Endodermal cell (in vitro differentiated cells): ENCODE results near the gene RNASE3. TPM values are rescaled to one million over a fixed set of nuclear protein-coding genes. Genes with fewer than 3 reads are reported as not detected.
"Not testable (repeated sequence)": the region's sequence is repeated elsewhere in the genome, so short reads cannot be mapped to it uniquely, and the experiment has no call there.

Experiments used
- DNase-seq: peaks from one replicate; pipeline ENCODE4 v3.0.0-alpha.2; 2017
- H3K27ac ChIP-seq: 2 replicates; pipeline ENCODE4 v1.5.1; 2013; ENCODE audit warnings: mild to moderate bottlenecking, low read depth, low read length, moderate library complexity
- H3K27me3 ChIP-seq: 2 replicates; pipeline ENCODE4 v1.6.1; 2013; ENCODE audit warnings: mild to moderate bottlenecking, low read length, moderate library complexity; ENCODE audit not compliant: insufficient read depth, control insufficient read depth, poor library complexity, severe bottlenecking
- H3K36me3 ChIP-seq: 2 replicates; pipeline ENCODE4 v1.7.0; 2013; ENCODE audit warnings: mild to moderate bottlenecking, low read length, moderate library complexity; ENCODE audit not compliant: control insufficient read depth, insufficient read depth
- H3K4me1 ChIP-seq: one replicate; pipeline ENCODE4 v1.7.0; 2013; ENCODE audit warnings: low read length; ENCODE audit not compliant: control insufficient read depth, insufficient read depth
- H3K4me3 ChIP-seq: 2 replicates; pipeline ENCODE4 v1.5.1; 2013; ENCODE audit warnings: mild to moderate bottlenecking, low read length, moderate library complexity
- H3K9ac ChIP-seq: 2 replicates; pipeline ENCODE4 v1.6.1; 2013; ENCODE audit warnings: mild to moderate bottlenecking, low read length, moderate library complexity; ENCODE audit not compliant: poor library complexity, severe bottlenecking; ENCODE audit errors: extremely low read depth
- H3K9me3 ChIP-seq: 2 replicates; pipeline ENCODE4 v1.6.1; 2013; ENCODE audit warnings: mild to moderate bottlenecking, low read length, moderate library complexity; ENCODE audit not compliant: control insufficient read depth
- H3K27ac Mint-ChIP-seq: 2 replicates; pipeline ENCODE4 v1.8.0; 2020; ENCODE audit warnings: mixed read lengths
- H3K27me3 Mint-ChIP-seq: 2 replicates; pipeline ENCODE4 v1.8.0; 2021; ENCODE audit warnings: mild to moderate bottlenecking, mixed read lengths; ENCODE audit not compliant: insufficient read depth
- H3K36me3 Mint-ChIP-seq: 2 replicates; pipeline ENCODE4 v1.8.0; 2020; ENCODE audit warnings: low read depth, mixed read lengths
- H3K4me1 Mint-ChIP-seq: 2 replicates; pipeline ENCODE4 v1.8.0; 2020; ENCODE audit warnings: mixed read lengths
- H3K4me3 Mint-ChIP-seq: 2 replicates; pipeline ENCODE4 v1.8.0; 2020; ENCODE audit warnings: mild to moderate bottlenecking, moderate library complexity, mixed read lengths
- H3K9me3 Mint-ChIP-seq: 2 replicates; pipeline ENCODE4 v1.8.0; 2020; ENCODE audit warnings: mild to moderate bottlenecking, mixed read lengths
- CTCF ChIP-seq: fragments of 200-600 bp; sonication (generic); conservative IDR thresholded peaks from 2 replicates; pipeline ENCODE4 v1.5.0; 2021; ENCODE audit warnings: antibody characterized with exemption, mild to moderate bottlenecking
- WGBS, 2 experiments: methylation state at CpG; one replicate each; pipeline versions ENCODE4 v1.1.5 to v1.1.7; 2013; ENCODE audit warnings: missing lambda C conversion rate in 2 of 2, mixed read lengths in 1 of 2; ENCODE audit not compliant: insufficient coverage in 1 of 2, insufficient read length in 1 of 2; 5-methylcytosine and 5-hydroxymethylcytosine counted together
- total RNA-seq, 2 donors: library from RNA; stranded (reverse); fragmentation: NEBNext Ultra II Directional in 1 of 2; extraction: Animal tissue kit (Norgen Biotek cat#: 25700) in 1 of 2; gene quantifications; 2 replicates in 1 of 2; 3 replicates in 1 of 2; pipeline ENCODE4 v1.2.1, GENCODE V29; 2021

The RNASE3 gene
- total RNA-seq, 2 donors from 2014 or later = not detected

DNA sequence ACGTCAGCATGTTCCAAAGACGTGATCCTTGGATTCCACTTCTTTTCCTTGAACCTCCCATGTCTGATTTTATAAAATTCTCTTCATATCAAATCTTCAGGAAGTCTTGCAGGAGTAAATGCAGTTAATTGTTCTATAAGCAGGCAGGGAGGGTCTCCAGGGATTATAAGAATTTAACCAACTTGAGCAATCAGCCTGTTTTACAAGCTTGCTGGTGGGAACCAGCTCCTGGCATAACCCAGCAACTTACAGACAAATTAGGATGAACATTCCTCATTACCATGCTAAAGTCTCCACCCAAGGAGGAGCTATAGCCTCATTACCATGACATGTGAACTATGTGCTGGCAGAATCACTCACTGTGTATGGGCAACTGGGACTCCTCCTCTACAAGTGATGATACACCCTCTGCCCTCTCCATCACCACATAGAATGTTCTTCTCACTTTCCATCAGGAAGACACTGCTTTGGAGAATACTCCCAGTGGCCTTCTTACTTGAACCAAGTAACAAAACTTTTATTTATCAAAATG lies 32.6 kb downstream of the RNASE3 start:
- not testable (repeated sequence) for H3K4me1 Mint-ChIP-seq, H3K4me1 ChIP-seq, H3K4me3 ChIP-seq, H3K4me3 Mint-ChIP-seq, H3K36me3 Mint-ChIP-seq, DNase-seq, H3K36me3 ChIP-seq, H3K27ac ChIP-seq, H3K27ac Mint-ChIP-seq, H3K9me3 ChIP-seq, H3K9ac ChIP-seq
- 15% methylated on average over 2 of the region's 2 CpGs; no CpG with 5 or more reads in 1 of the 2 experiments for WGBS, 2 experiments
- H3K27me3 ChIP-seq = peaks cover 49% of the 10 kb centered on the region
- peaks cover 27% of the 10 kb centered on the region for H3K27me3 Mint-ChIP-seq
- peaks cover 10% of the 10 kb centered on the region for H3K9me3 Mint-ChIP-seq

DNA sequence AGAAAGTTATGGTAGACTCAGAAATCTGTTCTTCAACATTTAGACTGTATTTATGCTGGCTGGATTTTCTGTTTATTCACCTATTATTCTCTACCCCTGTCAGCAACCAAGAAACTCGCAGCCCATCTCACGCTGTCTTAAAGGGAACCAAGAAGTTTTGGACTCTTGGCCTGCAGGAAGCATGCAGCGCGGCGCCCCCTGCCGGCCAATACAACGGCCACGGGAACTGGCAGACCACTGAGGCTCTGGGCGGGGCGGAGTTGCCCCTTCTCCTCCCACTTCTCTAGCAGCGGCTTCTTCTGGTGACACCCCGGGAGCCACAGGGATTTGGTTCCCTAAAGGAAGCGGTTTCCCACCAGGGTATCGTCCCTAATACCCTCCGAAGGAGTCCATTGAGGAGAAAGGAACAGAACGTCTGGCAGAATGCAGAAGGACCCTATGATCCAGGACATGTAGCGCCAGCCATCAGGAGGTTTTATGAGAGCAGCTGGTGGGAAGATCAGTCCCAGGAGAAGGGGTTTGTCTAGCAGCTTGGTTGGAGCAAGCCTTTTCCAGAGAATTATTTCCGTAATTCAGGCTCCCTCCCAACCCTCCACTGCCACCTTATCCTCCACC lies 43.1 kb downstream of the RNASE3 start:
- Histone ChIP-seq H3K9ac (no peak overlapping the region), H3K36me3 (no peaks in the 10 kb centered on the region), H3K9me3 (no peaks in the 10 kb centered on the region), H3K4me3 (no peak overlapping the region), H3K4me1 (no peaks in the 10 kb centered on the region), H3K27ac (no peak overlapping the region), H3K27me3 (peaks cover 5% of the 10 kb centered on the region)
- peak; percentile 94 for DNase-seq
- Mint-ChIP-seq H3K27me3 (peaks cover 24% of the 10 kb centered on the region), H3K4me3 (no peak overlapping the region), H3K36me3 (no peaks in the 10 kb centered on the region), H3K4me1 (peaks cover 2% of the 10 kb centered on the region), H3K9me3 (no peaks in the 10 kb centered on the region), H3K27ac (no peak overlapping the region)
- 32 to 41% methylated on average over 11 to 17 of the region's 18 CpGs for WGBS, 2 experiments
- TF ChIP-seq CTCF = peak; percentile 99

DNA sequence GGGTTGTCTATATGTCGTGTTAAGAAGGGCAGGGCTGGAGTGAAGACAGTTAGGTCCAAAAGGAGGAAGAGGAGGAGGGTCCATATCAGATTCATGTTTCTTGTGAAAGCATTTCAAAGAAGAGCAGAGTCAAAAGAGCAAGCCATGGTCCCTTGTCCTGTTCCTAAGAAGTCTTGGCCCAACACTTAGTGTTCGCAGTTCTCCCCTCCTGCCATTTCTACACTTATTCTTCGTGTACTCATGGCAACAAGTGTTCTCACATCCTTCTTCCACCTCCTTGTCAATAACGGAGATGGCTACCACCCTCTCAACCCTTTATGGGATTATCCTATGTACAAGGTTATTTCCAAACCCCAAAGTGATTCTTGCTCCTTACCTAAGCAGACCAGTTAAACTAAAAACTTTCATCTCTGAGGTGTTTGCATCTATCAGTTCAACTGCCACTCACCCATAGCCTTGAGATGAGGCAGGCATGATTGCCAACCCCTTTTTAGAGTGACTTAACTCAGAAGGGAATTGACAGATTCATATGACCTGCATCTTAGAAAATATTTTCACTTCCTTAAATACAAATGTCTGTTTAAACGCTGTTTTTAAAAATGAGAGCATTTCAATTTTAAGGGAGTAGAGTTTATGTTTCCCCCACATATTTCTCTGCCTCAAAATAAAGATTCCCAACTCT lies 44.3 kb downstream of the RNASE3 start:
- no peaks in the 10 kb centered on the region for H3K4me1 ChIP-seq
- no peak for DNase-seq
- peaks cover 2% of the 10 kb centered on the region for H3K4me1 Mint-ChIP-seq
- no peak overlapping the region for H3K9ac ChIP-seq
- no peak overlapping the region for H3K4me3 Mint-ChIP-seq
- no peaks in the 10 kb centered on the region for H3K36me3 Mint-ChIP-seq
- no peak overlapping the region for H3K27ac ChIP-seq
- TF ChIP-seq CTCF = no peak
- H3K9me3 ChIP-seq = no peaks in the 10 kb centered on the region
- H3K27ac Mint-ChIP-seq = no peak overlapping the region
- WGBS, 2 experiments = 90 to 93% methylated on average over 3 to 5 of the region's 5 CpGs
- no peaks in the 10 kb centered on the region for H3K36me3 ChIP-seq
- peaks cover 5% of the 10 kb centered on the region for H3K27me3 ChIP-seq
- peaks cover 27% of the 10 kb centered on the region for H3K27me3 Mint-ChIP-seq
- no peak overlapping the region for H3K4me3 ChIP-seq
- no peaks in the 10 kb centered on the region for H3K9me3 Mint-ChIP-seq

Other genes starting within 250 kb of the RNASE3 start
- not detected for gene OR6S1, start 249.7 kb upstream of the RNASE3 start, total RNA-seq
- 1 to 10 TPM in 1 of 2 donors, under 1 TPM in 1; 0.73 to 1.6 TPM for gene RNASE4, start 206.8 kb upstream of the RNASE3 start, total RNA-seq
- gene ANG, start 202.6 kb upstream of the RNASE3 start, total RNA-seq = 1 to 10 TPM; 2.6 to 3.4 TPM
- not detected for gene EDDM3A, start 145.5 kb upstream of the RNASE3 start, total RNA-seq
- gene EDDM3B, start 123.0 kb upstream of the RNASE3 start, total RNA-seq = not detected
- gene RNASE6, start 110.1 kb upstream of the RNASE3 start, total RNA-seq = not detected
- gene RNASE1, start 88.5 kb upstream of the RNASE3 start, total RNA-seq = 10 to 100 TPM in 1 of 2 donors, 1 to 10 TPM in 1; 9.9 to 10.7 TPM
- not detected for gene RNASE2, start 64.1 kb downstream of the RNASE3 start, total RNA-seq
- 10 to 100 TPM; 65.1 to 80.2 TPM for gene METTL17, start 98.6 kb downstream of the RNASE3 start, total RNA-seq
- under 1 TPM; 0.35 to 0.46 TPM for gene SLC39A2, start 107.9 kb downstream of the RNASE3 start, total RNA-seq
- 10 to 100 TPM; 46.3 to 52.8 TPM for gene NDRG2, start 133.7 kb downstream of the RNASE3 start, total RNA-seq
- gene TPPP2, start 138.8 kb downstream of the RNASE3 start, total RNA-seq = 1 to 10 TPM in 1 of 2 donors, under 1 TPM in 1; 0.73 to 1.7 TPM
- not detected for gene RNASE13, start 143.4 kb downstream of the RNASE3 start, total RNA-seq
- gene RNASE7, start 151.0 kb downstream of the RNASE3 start, total RNA-seq = not detected
- gene RNASE8, start 166.4 kb downstream of the RNASE3 start, total RNA-seq = not detected
- gene ARHGEF40, start 178.9 kb downstream of the RNASE3 start, total RNA-seq = 10 to 100 TPM; 71.1 to 73.5 TPM
- 10 to 100 TPM; 43.4 to 59.6 TPM for gene ZNF219, start 207.3 kb downstream of the RNASE3 start, total RNA-seq
- under 1 TPM; 0.40 to 0.49 TPM for gene TMEM253, start 209.7 kb downstream of the RNASE3 start, total RNA-seq